WTC11 (cell line): Measurements from ENCODE around the gene CADM3.

Experiments
- ARID4B ChIP-seq: sonication (generic); formaldehyde crosslinking; IDR thresholded peaks from 2 replicates; pipeline ENCODE4 v1.8.0; 2023; ENCODE audit warnings: missing genetic modification reagents, mild to moderate bottlenecking, borderline replicate concordance
- CREM ChIP-seq: sonication (generic); formaldehyde crosslinking; IDR thresholded peaks from 2 replicates; pipeline ENCODE4 v1.8.1; 2022; ENCODE audit warnings: mild to moderate bottlenecking, missing genetic modification reagents, moderate library complexity
- CTCF ChIP-seq: fragments of 200-600 bp; IDR thresholded peaks from 2 replicates; pipeline ENCODE4 v1.8.0; 2022; ENCODE audit warnings: antibody characterized with exemption
- FOXJ3 ChIP-seq: sonication (generic); formaldehyde crosslinking; IDR thresholded peaks from 2 replicates; pipeline ENCODE4 v1.9.0; 2021; ENCODE audit warnings: missing genetic modification reagents, mild to moderate bottlenecking, borderline replicate concordance
- MAX ChIP-seq: sonication (generic); formaldehyde crosslinking; IDR thresholded peaks from 2 replicates; pipeline ENCODE4 v1.8.0; 2022; ENCODE audit warnings: mild to moderate bottlenecking, missing genetic modification reagents
- NR2C2 ChIP-seq: sonication (generic); formaldehyde crosslinking; IDR thresholded peaks from 2 replicates; pipeline ENCODE4 v1.8.0; 2022; ENCODE audit warnings: mild to moderate bottlenecking, missing genetic modification reagents
- SP1 ChIP-seq: sonication (generic); formaldehyde crosslinking; conservative IDR thresholded peaks from 2 replicates; pipeline ENCODE4 v1.8.1; 2022; ENCODE audit warnings: missing genetic modification reagents
- STAT6 ChIP-seq: sonication (generic); formaldehyde crosslinking; conservative IDR thresholded peaks from 2 replicates; pipeline ENCODE4 v1.8.1; 2023; ENCODE audit warnings: mild to moderate bottlenecking, low read depth, missing genetic modification reagents, moderate library complexity

- no peak for TF ChIP-seq ARID4B (CRISPR knock-in tag)
- TF ChIP-seq CTCF: no peak
- peak; percentile 26; the same call in 1 of the 2 replicates for TF ChIP-seq SP1 (CRISPR knock-in tag)
- TF ChIP-seq CREM: no peak
- TF ChIP-seq NR2C2 (CRISPR knock-in tag): no peak
- TF ChIP-seq MAX: no peak
- no peak for TF ChIP-seq STAT6 (CRISPR knock-in tag)
- no peak for TF ChIP-seq FOXJ3 (CRISPR knock-in tag)
Measured at GRCh38 chr1:159172614-159173291, 1.3 kb downstream of the CADM3 start.
